RWPE2 (cell line): ENCODE measurements around the gene TAP1.
"Not testable (repeated sequence)": the region's sequence is repeated elsewhere in the genome, so short reads cannot be mapped to it uniquely, and the experiment has no call there.

ENCODE experiments used
- ATAC-seq: fragments of 200-7000 bp; cut with Tn5 transposase; 3 replicates; pipeline ENCODE4 v1.9.1; 2021; ENCODE audit warnings: low read depth
- DNase-seq: peaks from one replicate; pipeline ENCODE4 v3.0.0-alpha.2; 2020; ENCODE audit warnings: low spot score
- H3K27ac ChIP-seq: fragments of 450-650 bp; 2 replicates; pipeline ENCODE4 v1.5.1; 2017; ENCODE audit warnings: mild to moderate bottlenecking; ENCODE audit not compliant: poor library complexity, severe bottlenecking
- H3K27me3 ChIP-seq: fragments of 250-450 bp; sonication (Bioruptor Pico); 2 replicates; pipeline ENCODE4 v1.5.1; 2021; ENCODE audit warnings: mild to moderate bottlenecking, moderate library complexity; ENCODE audit not compliant: insufficient read depth, poor library complexity, severe bottlenecking
- H3K36me3 ChIP-seq: fragments of 250-450 bp; sonication (Bioruptor Pico); 2 replicates; pipeline ENCODE4 v1.5.1; 2020; ENCODE audit warnings: low read depth, mild to moderate bottlenecking, moderate library complexity
- H3K4me1 ChIP-seq: fragments of 250-450 bp; sonication (Bioruptor Pico); 2 replicates; pipeline ENCODE4 v1.5.1; 2021; ENCODE audit warnings: mild to moderate bottlenecking, moderate library complexity; ENCODE audit not compliant: insufficient read depth, poor library complexity, severe bottlenecking
- H3K4me3 ChIP-seq: fragments of 250-450 bp; sonication (Bioruptor Pico); 2 replicates; pipeline ENCODE4 v1.5.1; 2021; ENCODE audit warnings: mild to moderate bottlenecking, moderate library complexity; ENCODE audit not compliant: severe bottlenecking
- H3K9me3 ChIP-seq: fragments of 250-450 bp; sonication (Bioruptor Pico); 2 replicates; pipeline ENCODE4 v1.5.1; 2021; ENCODE audit warnings: mild to moderate bottlenecking, moderate library complexity; ENCODE audit not compliant: severe bottlenecking
- TF ChIP-seq, protein P1 (sequence below): fragments of 450-650 bp; IDR thresholded peaks from one replicate; pipeline ENCODE4 v1.5.1; 2017; ENCODE audit warnings: mild to moderate bottlenecking, moderate library complexity; ENCODE audit not compliant: poor library complexity, severe bottlenecking

TAP1 gene

DNA sequence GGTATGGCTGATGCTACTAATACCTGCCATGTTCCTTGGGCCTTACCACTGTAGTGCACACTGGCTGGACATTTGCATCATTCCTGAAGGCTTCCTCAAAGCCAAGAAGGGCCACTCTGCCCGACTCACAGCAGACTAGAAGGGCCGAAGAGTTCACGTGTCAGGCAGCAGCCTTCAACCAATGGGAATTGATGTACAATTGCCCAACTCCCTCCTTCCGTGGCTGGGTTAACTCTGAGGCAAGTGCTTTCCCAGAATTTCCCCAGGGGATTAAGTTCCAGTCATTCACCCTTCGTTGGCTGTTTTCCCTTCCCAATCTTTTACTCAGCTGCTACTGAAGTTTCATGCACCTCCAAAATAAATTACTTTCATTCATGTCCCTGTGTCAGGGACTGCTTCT is 30.3 kb upstream of the TAP1 start:
- ATAC-seq (no peak), DNase-seq (no peak)
- H3K27ac ChIP-seq = no peak overlapping the region
- TF ChIP-seq, protein P1, sequence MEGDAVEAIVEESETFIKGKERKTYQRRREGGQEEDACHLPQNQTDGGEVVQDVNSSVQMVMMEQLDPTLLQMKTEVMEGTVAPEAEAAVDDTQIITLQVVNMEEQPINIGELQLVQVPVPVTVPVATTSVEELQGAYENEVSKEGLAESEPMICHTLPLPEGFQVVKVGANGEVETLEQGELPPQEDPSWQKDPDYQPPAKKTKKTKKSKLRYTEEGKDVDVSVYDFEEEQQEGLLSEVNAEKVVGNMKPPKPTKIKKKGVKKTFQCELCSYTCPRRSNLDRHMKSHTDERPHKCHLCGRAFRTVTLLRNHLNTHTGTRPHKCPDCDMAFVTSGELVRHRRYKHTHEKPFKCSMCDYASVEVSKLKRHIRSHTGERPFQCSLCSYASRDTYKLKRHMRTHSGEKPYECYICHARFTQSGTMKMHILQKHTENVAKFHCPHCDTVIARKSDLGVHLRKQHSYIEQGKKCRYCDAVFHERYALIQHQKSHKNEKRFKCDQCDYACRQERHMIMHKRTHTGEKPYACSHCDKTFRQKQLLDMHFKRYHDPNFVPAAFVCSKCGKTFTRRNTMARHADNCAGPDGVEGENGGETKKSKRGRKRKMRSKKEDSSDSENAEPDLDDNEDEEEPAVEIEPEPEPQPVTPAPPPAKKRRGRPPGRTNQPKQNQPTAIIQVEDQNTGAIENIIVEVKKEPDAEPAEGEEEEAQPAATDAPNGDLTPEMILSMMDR = no peak
- no peaks in the 10 kb centered on the region for H3K9me3 ChIP-seq
- no peaks in the 10 kb centered on the region for H3K36me3 ChIP-seq
- no peaks in the 10 kb centered on the region for H3K4me1 ChIP-seq
- no peak overlapping the region for H3K4me3 ChIP-seq
- no peaks in the 10 kb centered on the region for H3K27me3 ChIP-seq

DNA sequence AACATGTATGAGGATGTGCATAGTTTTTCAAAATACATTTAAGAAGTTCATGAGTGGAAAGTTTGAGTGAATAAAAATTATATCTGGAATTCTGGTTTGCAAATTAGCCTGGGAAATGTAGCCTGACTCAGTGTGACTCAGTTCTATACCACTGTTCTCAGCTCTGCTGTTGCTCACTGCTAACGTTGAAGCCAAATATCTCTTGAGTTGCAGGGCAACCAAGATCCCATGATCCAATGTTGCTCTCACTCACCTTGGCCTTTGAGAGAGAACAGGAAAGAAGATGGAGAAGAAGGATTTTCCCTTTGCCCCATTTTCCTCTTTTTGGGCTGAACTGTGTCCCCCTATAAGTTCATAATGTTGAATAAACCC is 29.4 kb upstream of the TAP1 start:
- no peaks in the 10 kb centered on the region for H3K27me3 ChIP-seq
- H3K27ac ChIP-seq = no peak overlapping the region
- H3K36me3 ChIP-seq = no peaks in the 10 kb centered on the region
- no peaks in the 10 kb centered on the region for H3K9me3 ChIP-seq
- DNase-seq (no peak), ATAC-seq (peak; percentile 67)
- H3K4me1 ChIP-seq = no peaks in the 10 kb centered on the region
- TF ChIP-seq, protein P1 = no peak
- H3K4me3 ChIP-seq = no peak overlapping the region

DNA sequence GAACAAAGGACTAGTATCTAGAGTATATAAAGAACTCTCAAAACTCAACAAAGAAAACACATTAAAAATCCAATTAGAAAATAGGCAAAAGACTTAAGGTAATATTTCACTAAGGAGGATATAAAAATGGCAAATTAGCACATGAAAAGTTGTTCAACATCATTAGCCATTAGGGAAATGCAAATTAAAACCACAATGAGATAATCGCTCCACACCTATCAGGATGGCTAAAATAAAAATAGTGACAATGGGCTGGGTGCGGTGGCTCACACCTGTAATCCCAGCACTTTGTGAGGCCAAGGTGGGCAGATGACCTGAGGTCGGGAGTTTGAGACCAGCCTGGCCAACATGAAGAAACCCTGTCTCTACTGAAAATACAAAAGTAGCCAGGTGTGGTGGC is 27.5 kb upstream of the TAP1 start:
- not testable (repeated sequence) for DNase-seq, H3K4me3 ChIP-seq, H3K27ac ChIP-seq, H3K27me3 ChIP-seq, ATAC-seq, H3K4me1 ChIP-seq, H3K9me3 ChIP-seq, H3K36me3 ChIP-seq

DNA sequence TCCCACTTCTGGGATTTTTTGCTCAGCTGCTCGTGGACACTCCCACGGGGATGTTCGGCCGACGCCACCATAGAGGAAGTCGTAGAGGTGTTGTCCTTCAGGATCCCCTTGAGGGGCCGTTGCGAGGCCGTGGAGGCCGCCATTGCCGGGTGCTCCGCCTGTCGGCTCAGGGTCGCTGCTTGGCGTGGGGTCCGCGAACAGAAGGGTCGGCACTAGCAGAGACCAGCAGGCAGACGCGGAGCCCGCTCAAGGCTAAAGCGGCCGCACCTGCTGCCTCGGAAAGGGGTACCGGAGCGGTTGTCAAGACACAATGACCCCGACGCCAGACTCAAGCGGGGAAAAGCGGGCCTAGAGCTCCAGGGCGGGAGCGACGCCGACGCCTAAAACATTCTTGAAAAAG is 26.2 kb upstream of the TAP1 start:
- DNase-seq (no peak), ATAC-seq (no peak)
- Histone ChIP-seq H3K27ac (no peak overlapping the region), H3K36me3 (no peaks in the 10 kb centered on the region), H3K4me1 (no peaks in the 10 kb centered on the region), H3K4me3 (no peak overlapping the region), H3K27me3 (peaks cover 2% of the 10 kb centered on the region), H3K9me3 (no peaks in the 10 kb centered on the region)
- TF ChIP-seq, protein P1 = no peak

DNA sequence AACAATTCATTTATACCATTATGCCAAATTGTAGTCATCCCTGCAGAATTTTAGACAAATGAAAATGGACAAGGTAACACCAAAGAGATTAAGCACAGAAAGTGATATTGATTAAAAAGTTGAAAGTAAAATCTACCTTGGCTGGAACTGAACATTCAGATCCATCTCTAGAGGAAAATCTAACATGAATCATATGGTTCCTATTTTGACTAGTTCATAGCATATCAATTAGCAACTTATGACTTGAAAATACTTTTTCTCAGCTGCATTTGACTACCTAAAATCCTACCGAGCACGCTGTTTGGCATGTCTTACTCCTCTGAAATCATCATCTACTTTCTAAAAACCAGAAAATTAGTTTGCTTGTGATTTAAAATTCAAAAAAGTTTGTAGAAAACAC is 23.1 kb upstream of the TAP1 start:
- ATAC-seq (no peak), DNase-seq (no peak)
- no peak overlapping the region for H3K4me3 ChIP-seq
- TF ChIP-seq, protein P1 = no peak
- no peaks in the 10 kb centered on the region for H3K36me3 ChIP-seq
- no peaks in the 10 kb centered on the region for H3K9me3 ChIP-seq
- no peak overlapping the region for H3K27ac ChIP-seq
- H3K4me1 ChIP-seq = no peaks in the 10 kb centered on the region
- H3K27me3 ChIP-seq = peaks cover 5% of the 10 kb centered on the region

DNA sequence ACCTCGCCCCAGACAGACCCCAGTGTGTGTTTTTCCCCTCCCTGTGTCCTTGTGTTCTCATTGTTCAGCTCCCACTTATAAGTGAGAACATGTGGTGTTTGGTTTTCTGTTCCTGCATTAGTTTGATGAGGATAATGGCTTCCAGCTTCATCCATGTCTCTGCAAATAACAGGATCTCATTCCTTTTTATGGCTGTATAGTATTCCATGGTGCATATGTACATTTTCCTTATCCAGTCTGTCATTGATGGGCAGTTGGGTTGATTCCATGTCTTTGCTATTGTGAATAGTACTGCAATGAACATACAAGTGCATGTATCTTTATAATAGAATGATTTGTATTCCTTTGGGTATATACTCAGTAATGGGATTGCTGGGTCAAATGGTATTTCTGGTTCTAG is 20.4 kb upstream of the TAP1 start:
- not testable (repeated sequence) for H3K9me3 ChIP-seq, H3K4me1 ChIP-seq, H3K27me3 ChIP-seq, H3K36me3 ChIP-seq, H3K27ac ChIP-seq, ATAC-seq, H3K4me3 ChIP-seq, DNase-seq
